Upper lobe of right lung (tissue), 1 donor: ENCODE measurements around the gene PLEKHA7. TPM values are rescaled to one million over a fixed set of nuclear protein-coding genes. Genes with fewer than 3 reads are reported as not detected.

Experiments used
- ATAC-seq: fragments of 200-7000 bp; cut with Tn5 transposase; one replicate; pipeline ENCODE4 v1.9.1; 2020; ENCODE audit warnings: mild to moderate bottlenecking, moderate library complexity
- DNase-seq: peaks from one replicate; pipeline ENCODE4 v3.0.0-alpha.2; 2020
- H3K27ac ChIP-seq: fragments of 200-600 bp; one replicate; pipeline ENCODE4 v1.8.0; 2022
- H3K27me3 ChIP-seq: fragments of 200-600 bp; one replicate; pipeline ENCODE4 v1.8.0; 2022; ENCODE audit warnings: mild to moderate bottlenecking
- H3K36me3 ChIP-seq: fragments of 200-600 bp; one replicate; pipeline ENCODE4 v1.8.0; 2022
- H3K4me1 ChIP-seq: fragments of 200-600 bp; one replicate; pipeline ENCODE4 v1.8.0; 2022
- H3K4me3 ChIP-seq: fragments of 200-600 bp; one replicate; pipeline ENCODE4 v1.8.0; 2022; ENCODE audit warnings: mild to moderate bottlenecking
- H3K9me3 ChIP-seq: fragments of 200-600 bp; one replicate; pipeline ENCODE4 v1.8.0; 2022
- intact Hi-C: fragments of 100-400 bp; cut with DNase I; formaldehyde crosslinking; loops from one replicate; pipeline ENCODE4 v1.11.0; 2022
- total RNA-seq: library from RNA; stranded (reverse); fragmentation: NEBNext Ultra II Directional; extraction: Animal tissue kit (Norgen Biotek cat#: 25700); gene quantifications from one replicate; pipeline ENCODE4 v1.2.1, GENCODE V29; 2021
- TF ChIP-seq, protein P1 (sequence below): fragments of 200-600 bp; IDR thresholded peaks from one replicate; pipeline ENCODE4 v1.8.0; 2022; ENCODE audit warnings: antibody characterized with exemption
- donor health status: DM: no; HTN: yes; CAD: no; lungs with severe emphysema.

PLEKHA7 gene
- total RNA-seq, 1 donor from 2014 or later: 43.6 TPM

DNA sequence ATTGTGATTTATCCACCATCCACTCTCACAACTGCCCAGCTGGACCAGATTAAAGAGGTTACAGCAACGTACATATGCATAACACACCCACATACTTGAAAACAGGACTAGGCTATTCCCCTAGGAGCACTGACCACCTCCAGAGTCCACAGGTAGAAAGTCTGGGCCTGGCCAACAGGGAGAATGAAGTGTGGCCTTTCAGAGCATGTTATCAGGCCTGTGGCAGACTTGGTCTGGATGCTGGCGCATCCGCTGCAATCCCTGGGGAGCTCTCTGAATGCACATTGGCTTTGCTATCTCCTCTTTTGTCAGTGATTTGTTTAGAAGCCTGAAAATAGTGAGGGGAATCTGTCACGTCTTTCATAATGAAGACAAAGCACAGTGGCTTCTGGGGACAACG lies 189.1 kb downstream of the PLEKHA7 start:
- no peak overlapping the region for H3K4me3 ChIP-seq
- TF ChIP-seq, protein P1, sequence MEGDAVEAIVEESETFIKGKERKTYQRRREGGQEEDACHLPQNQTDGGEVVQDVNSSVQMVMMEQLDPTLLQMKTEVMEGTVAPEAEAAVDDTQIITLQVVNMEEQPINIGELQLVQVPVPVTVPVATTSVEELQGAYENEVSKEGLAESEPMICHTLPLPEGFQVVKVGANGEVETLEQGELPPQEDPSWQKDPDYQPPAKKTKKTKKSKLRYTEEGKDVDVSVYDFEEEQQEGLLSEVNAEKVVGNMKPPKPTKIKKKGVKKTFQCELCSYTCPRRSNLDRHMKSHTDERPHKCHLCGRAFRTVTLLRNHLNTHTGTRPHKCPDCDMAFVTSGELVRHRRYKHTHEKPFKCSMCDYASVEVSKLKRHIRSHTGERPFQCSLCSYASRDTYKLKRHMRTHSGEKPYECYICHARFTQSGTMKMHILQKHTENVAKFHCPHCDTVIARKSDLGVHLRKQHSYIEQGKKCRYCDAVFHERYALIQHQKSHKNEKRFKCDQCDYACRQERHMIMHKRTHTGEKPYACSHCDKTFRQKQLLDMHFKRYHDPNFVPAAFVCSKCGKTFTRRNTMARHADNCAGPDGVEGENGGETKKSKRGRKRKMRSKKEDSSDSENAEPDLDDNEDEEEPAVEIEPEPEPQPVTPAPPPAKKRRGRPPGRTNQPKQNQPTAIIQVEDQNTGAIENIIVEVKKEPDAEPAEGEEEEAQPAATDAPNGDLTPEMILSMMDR: no peak
- H3K36me3 ChIP-seq: peaks cover 12% of the 10 kb centered on the region
- H3K27me3 ChIP-seq: no peaks in the 10 kb centered on the region
- DNase-seq (no peak), ATAC-seq (no peak)
- H3K9me3 ChIP-seq: no peaks in the 10 kb centered on the region
- H3K4me1 ChIP-seq: peaks cover 6% of the 10 kb centered on the region
- no peak overlapping the region for H3K27ac ChIP-seq
- intact Hi-C loops: no loop called here

DNA sequence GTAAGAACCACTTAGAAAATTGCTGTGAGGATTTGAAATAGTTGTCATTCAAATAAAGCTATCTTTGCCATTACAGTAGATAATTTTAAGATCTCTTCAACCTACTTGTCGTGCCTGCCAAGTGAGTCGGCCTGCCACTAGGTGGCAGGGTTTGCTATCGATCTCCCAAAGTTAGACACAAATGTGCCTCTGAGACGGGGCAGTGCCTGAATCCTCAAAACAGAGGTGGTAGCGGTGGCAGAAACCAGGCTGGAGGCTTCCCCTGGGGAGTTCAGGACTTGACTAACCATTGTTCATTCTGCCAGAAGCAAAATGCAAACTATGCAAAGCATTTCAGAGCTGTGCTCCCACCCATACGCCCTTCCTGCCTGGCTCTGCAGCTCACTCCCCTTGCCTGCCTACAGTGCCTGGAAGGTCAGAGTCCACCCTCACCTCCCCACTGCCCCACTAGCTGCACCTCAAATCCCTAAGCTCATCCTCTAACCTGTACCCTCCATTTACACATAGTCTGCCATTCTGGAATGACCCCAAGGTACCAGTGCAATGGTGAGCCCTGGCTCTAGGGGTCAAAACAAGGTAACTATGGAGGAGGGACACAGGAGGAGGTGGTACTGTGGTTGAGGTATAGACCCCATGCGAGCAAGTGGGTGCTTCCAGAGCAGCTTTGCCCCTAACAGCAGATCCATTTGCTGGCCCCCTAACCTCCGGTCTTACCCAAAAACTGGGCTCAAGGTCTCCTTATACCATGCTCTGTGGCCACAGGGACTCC lies 193.7 kb downstream of the PLEKHA7 start:
- ATAC-seq (peak; percentile 86), DNase-seq (peak; percentile 84)
- TF ChIP-seq, protein P1: peak; percentile 87
- H3K4me1 ChIP-seq: peaks cover 15% of the 10 kb centered on the region
- no peak overlapping the region for H3K4me3 ChIP-seq
- H3K36me3 ChIP-seq: peaks cover 4% of the 10 kb centered on the region
- H3K27ac ChIP-seq: no peak overlapping the region
- no peaks in the 10 kb centered on the region for H3K9me3 ChIP-seq
- no peaks in the 10 kb centered on the region for H3K27me3 ChIP-seq
- intact Hi-C loops: no loop called here

DNA sequence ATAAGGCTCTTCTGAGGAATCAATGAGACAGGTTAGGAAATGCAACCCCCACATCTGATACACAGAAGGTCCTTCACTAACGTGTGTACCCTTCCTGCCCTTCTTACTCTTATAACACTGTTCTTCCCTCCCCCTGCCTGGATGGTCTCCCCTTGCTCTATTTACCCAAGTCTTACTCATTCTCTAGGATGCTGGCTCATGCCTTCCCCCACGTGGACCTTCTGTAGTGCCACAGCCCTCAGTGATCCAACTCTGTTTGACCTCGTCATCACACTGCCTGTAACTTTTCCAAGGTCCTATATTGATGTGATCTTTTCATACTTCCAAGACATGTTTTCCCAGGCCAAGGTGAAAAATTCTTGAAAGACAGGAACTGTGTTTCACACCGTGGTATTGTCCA lies 195.9 kb downstream of the PLEKHA7 start:
- Histone ChIP-seq H3K27ac (no peak overlapping the region), H3K36me3 (no peaks in the 10 kb centered on the region), H3K9me3 (no peaks in the 10 kb centered on the region), H3K4me3 (no peak overlapping the region), H3K27me3 (no peaks in the 10 kb centered on the region), H3K4me1 (peaks cover 22% of the 10 kb centered on the region)
- intact Hi-C loops: no loop called here
- no peak for ATAC-seq
- TF ChIP-seq, protein P1: no peak
- DNase-seq: no peak

DNA sequence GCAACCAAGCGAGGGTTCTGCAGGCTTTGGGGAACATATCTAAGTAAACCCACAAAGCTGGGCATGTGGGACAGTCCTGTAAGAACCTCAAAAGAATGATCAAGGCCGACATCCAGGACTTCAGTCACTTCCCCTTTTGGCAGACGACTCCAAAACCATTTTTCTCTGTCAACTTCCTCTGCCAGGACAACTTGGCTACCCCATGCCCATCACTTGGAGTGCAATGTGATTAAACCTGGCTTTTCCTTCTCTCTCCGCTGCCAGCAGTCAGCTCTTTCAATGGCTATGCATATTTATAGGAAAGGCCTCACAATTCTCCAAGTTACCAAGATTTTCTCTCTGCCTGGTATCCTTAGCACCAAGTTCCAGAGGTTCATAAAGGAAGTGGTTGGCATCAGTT lies 196.9 kb downstream of the PLEKHA7 start:
- Histone ChIP-seq H3K27ac (no peak overlapping the region), H3K4me1 (peaks cover 22% of the 10 kb centered on the region), H3K36me3 (no peaks in the 10 kb centered on the region), H3K9me3 (no peaks in the 10 kb centered on the region), H3K4me3 (no peak overlapping the region), H3K27me3 (no peaks in the 10 kb centered on the region)
- no peak for ATAC-seq
- intact Hi-C loops: no loop called here
- DNase-seq: no peak
- TF ChIP-seq, protein P1: no peak

DNA sequence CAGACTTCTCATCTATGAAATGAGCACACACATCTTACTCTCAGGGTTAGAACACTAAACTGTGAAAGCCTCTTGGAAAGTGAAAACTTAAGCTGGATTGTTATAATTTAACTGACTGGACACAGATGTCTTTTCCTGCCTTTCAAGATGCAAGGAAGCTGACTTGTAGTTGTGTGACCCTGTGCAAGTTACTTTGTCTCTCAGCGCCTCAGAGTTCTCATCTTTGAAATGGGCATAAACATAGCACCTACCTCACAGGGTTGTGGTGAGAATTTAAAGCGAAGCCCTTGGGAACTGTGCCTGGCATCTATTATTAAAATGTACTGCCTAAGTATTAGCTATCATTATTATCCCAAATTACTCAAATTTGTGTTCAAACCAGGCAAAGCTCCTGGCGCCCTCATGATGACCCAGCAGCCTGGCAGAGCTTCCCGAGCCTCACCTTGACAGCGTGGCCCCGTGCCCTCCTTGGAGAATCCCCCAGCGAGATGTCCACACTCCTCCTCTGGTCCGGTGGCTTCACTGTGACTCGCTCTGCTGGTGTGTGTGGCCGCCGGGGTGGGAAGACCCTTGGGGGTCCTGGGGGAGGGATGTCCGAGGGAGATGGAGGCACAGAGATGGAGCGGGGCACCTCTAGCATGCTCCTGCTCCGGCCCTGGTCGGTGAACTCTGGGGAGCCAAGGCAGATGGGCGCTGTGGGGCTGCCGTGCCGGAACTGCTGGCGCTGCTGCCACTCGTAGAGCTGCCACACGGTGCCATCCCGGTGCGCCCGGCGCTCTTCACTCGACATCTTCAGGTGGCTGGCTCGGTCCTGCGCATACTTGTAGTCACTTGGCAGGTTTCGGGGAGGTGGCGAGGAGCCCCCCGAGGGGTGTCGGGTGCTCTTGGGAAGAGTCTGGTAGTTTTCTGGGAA lies 197.6 kb downstream of the PLEKHA7 start:
- Histone ChIP-seq H3K4me1 (peaks cover 22% of the 10 kb centered on the region), H3K27ac (peak overlapping the region; percentile 51), H3K36me3 (no peaks in the 10 kb centered on the region), H3K27me3 (no peaks in the 10 kb centered on the region), H3K4me3 (no peak overlapping the region), H3K9me3 (no peaks in the 10 kb centered on the region)
- intact Hi-C loops: no loop called here
- DNase-seq (no peak), ATAC-seq (no peak)
- TF ChIP-seq, protein P1: no peak
